ENCODE measurements around the gene OSTC. TPM values are rescaled to one million over a fixed set of nuclear protein-coding genes. Genes with fewer than 3 reads are reported as not detected.

Gene OSTC
- total RNA-seq, 5 donors from 2014 or later (not counting 1 experiment from before 2014, with no cell fraction given) = 25.7 to 56.0 (median 51.1) TPM

GRCh38 chr4:108674356-108674977 is 24.1 kb downstream of the OSTC start:
- Mint-ChIP-seq H3K27ac (no peak overlapping the region), H3K36me3 (peaks cover 24% of the 10 kb centered on the region), H3K27me3 (no peaks in the 10 kb centered on the region), H3K9me3 (no peaks in the 10 kb centered on the region), H3K4me1 (no peaks in the 10 kb centered on the region), H3K4me3 (no peak overlapping the region)
- no peaks in the 10 kb centered on the region for H3K9me3 ChIP-seq
- H3K27ac ChIP-seq (ENCODE audit: low read length) = no peak overlapping the region
- ATAC-seq (replicated peaks in 1 of 4) (no peak), DNase-seq (no peak)
- CTCF ChIA-PET = interaction anchor here in 1 of 2 donors (0.6 kb wide), 1 partner anchor 599 kb away, joined by 3 read pairs; no protein-coding TSS in a partner anchor
- peaks cover 0 to 3% of the 10 kb centered on the region in 2 donors for H3K36me3 ChIP-seq (ENCODE audit: control insufficient read depth in 2 of 2, extremely low read depth in 1 of 2, insufficient read depth in 1 of 2, low read length in 1 of 2)
- no CpG with 5 or more reads among the region's 4 CpGs for WGBS (ENCODE audit: insufficient coverage)
- no peaks in the 10 kb centered on the region for H3K27me3 ChIP-seq (replicated peaks in 1 of 2; ENCODE audit: control insufficient read depth in 2 of 2, extremely low read depth in 1 of 2, insufficient read depth in 2 of 2, low read length in 1 of 2)
- H3K4me1 ChIP-seq (ENCODE audit: control insufficient read depth in 1 of 2, extremely low read depth in 1 of 2, insufficient read depth in 2 of 2, low read length in 2 of 2) = no peaks in the 10 kb centered on the region
- POLR2A ChIA-PET = interaction anchor here in 1 of 2 donors (0.6 to 0.8 kb wide), 2 partner anchors 39 to 1307 kb away, joined by 4 to 6 read pairs; no protein-coding TSS in a partner anchor
- H3K4me3 ChIP-seq (ENCODE audit: control insufficient read depth in 1 of 2, extremely low read depth in 1 of 2, low read length in 1 of 2) = no peak overlapping the region

- no peak overlapping the region for H3K4me3 Mint-ChIP-seq
- Histone ChIP-seq H3K27me3 (replicated peaks in 1 of 2; ENCODE audit: control insufficient read depth in 2 of 2, extremely low read depth in 1 of 2, insufficient read depth in 2 of 2, low read length in 1 of 2) (no peaks in the 10 kb centered on the region), H3K36me3 (ENCODE audit: control insufficient read depth in 2 of 2, extremely low read depth in 1 of 2, insufficient read depth in 1 of 2, low read length in 1 of 2) (no peaks in the 10 kb centered on the region), H3K9me3 (no peaks in the 10 kb centered on the region), H3K4me3 (ENCODE audit: control insufficient read depth in 1 of 2, extremely low read depth in 1 of 2, low read length in 1 of 2) (no peak overlapping the region), H3K4me1 (ENCODE audit: control insufficient read depth in 1 of 2, extremely low read depth in 1 of 2, insufficient read depth in 2 of 2, low read length in 2 of 2) (no peaks in the 10 kb centered on the region), H3K27ac (ENCODE audit: low read length) (no peak overlapping the region)
- H3K4me1 Mint-ChIP-seq = no peaks in the 10 kb centered on the region
- ChIA-PET POLR2A (no interaction called here), CTCF (no interaction called here)
- no peak overlapping the region for H3K27ac Mint-ChIP-seq
- ATAC-seq (replicated peaks in 1 of 4) = no peak
- no peaks in the 10 kb centered on the region for H3K27me3 Mint-ChIP-seq
- DNase-seq = no peak
- H3K36me3 Mint-ChIP-seq = no peaks in the 10 kb centered on the region
- H3K9me3 Mint-ChIP-seq = no peaks in the 10 kb centered on the region
- 89% methylated on average over 4 of the region's 5 CpGs for WGBS (ENCODE audit: insufficient coverage)
Measured at GRCh38 chr4:108681321-108681809, 31.0 kb downstream of the OSTC start.

GRCh38 chr4:108683479-108683878 is 33.1 kb downstream of the OSTC start:
- ATAC-seq (replicated peaks in 1 of 4) = no peak
- POLR2A ChIA-PET = no interaction called here
- CTCF ChIA-PET = no interaction called here

GRCh38 chr4:108685036-108685686 is 34.8 kb downstream of the OSTC start:
- CTCF ChIA-PET = interaction anchor here (0.7 to 1.5 kb wide), 4 partner anchors 8 to 1141 kb away, joined by 3 to 5 read pairs (median 4); no protein-coding TSS in a partner anchor
- no peaks in the 10 kb centered on the region for H3K9me3 ChIP-seq
- H3K9me3 Mint-ChIP-seq = no peaks in the 10 kb centered on the region
- POLR2A ChIA-PET = no interaction called here
- no peak overlapping the region for H3K27ac ChIP-seq (ENCODE audit: low read length)
- no peaks in the 10 kb centered on the region for H3K27me3 ChIP-seq (replicated peaks in 1 of 2; ENCODE audit: control insufficient read depth in 2 of 2, extremely low read depth in 1 of 2, insufficient read depth in 2 of 2, low read length in 1 of 2)
- H3K4me3 Mint-ChIP-seq = no peak overlapping the region
- no peaks in the 10 kb centered on the region for H3K36me3 Mint-ChIP-seq
- no peaks in the 10 kb centered on the region for H3K36me3 ChIP-seq (ENCODE audit: control insufficient read depth in 2 of 2, extremely low read depth in 1 of 2, insufficient read depth in 1 of 2, low read length in 1 of 2)
- peaks cover 0 to 2% (median 0%) of the 10 kb centered on the region in 3 donors for H3K4me1 Mint-ChIP-seq
- H3K4me3 ChIP-seq (ENCODE audit: control insufficient read depth in 1 of 2, extremely low read depth in 1 of 2, low read length in 1 of 2) = no peak overlapping the region
- ATAC-seq (replicated peaks in 1 of 4) (no peak), DNase-seq (no peak)
- WGBS (ENCODE audit: insufficient coverage) = no CpG with 5 or more reads among the region's 4 CpGs
- no peaks in the 10 kb centered on the region for H3K27me3 Mint-ChIP-seq
- H3K27ac Mint-ChIP-seq = no peak overlapping the region
- no peaks in the 10 kb centered on the region for H3K4me1 ChIP-seq (ENCODE audit: control insufficient read depth in 1 of 2, extremely low read depth in 1 of 2, insufficient read depth in 2 of 2, low read length in 2 of 2)

More at GRCh38 chr4:108683479-108683878, 33.1 kb downstream of the OSTC start:
- H3K4me3 ChIP-seq (ENCODE audit: control insufficient read depth in 1 of 2, extremely low read depth in 1 of 2, low read length in 1 of 2) = no peak overlapping the region
- H3K36me3 ChIP-seq (ENCODE audit: control insufficient read depth in 2 of 2, extremely low read depth in 1 of 2, insufficient read depth in 1 of 2, low read length in 1 of 2) = no peaks in the 10 kb centered on the region
- H3K4me1 Mint-ChIP-seq = peaks cover 0 to 2% (median 0%) of the 10 kb centered on the region in 3 donors
- no peaks in the 10 kb centered on the region for H3K36me3 Mint-ChIP-seq
- no peaks in the 10 kb centered on the region for H3K9me3 Mint-ChIP-seq
- no peak overlapping the region for H3K27ac ChIP-seq (ENCODE audit: low read length)
- H3K27ac Mint-ChIP-seq = no peak overlapping the region
- WGBS (ENCODE audit: insufficient coverage) = no CpG with 5 or more reads among the region's 5 CpGs
- no peaks in the 10 kb centered on the region for H3K27me3 Mint-ChIP-seq
- DNase-seq = peak in 1 of 35 experiments; percentile 23
- H3K4me1 ChIP-seq (ENCODE audit: control insufficient read depth in 1 of 2, extremely low read depth in 1 of 2, insufficient read depth in 2 of 2, low read length in 2 of 2) = no peaks in the 10 kb centered on the region
- H3K27me3 ChIP-seq (replicated peaks in 1 of 2; ENCODE audit: control insufficient read depth in 2 of 2, extremely low read depth in 1 of 2, insufficient read depth in 2 of 2, low read length in 1 of 2) = no peaks in the 10 kb centered on the region
- H3K9me3 ChIP-seq = no peaks in the 10 kb centered on the region
- no peak overlapping the region for H3K4me3 Mint-ChIP-seq

DNA sequence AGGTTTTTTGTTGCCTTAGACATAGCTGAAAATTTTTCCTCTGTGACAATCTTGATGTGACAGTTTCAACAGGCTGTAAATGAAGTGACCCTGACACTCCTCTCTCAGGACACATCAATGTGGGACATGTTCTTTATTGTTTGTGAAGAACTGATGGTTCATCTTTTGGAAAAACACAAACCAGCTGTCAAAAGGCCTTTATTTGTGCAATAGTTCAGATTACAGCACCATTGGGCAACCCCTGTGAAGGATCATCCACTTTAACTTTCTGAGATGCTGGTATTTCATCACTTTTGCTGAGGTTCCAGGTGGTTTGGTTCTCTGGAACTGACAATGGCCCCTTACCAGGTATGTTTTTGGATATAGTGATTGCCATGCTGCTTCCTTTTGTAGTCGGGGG is 40.3 kb downstream of the OSTC start:
- no peaks in the 10 kb centered on the region for H3K4me1 ChIP-seq (ENCODE audit: control insufficient read depth in 1 of 2, extremely low read depth in 1 of 2, insufficient read depth in 2 of 2, low read length in 2 of 2)
- Mint-ChIP-seq H3K27me3 (no peaks in the 10 kb centered on the region), H3K36me3 (no peaks in the 10 kb centered on the region), H3K27ac (no peak overlapping the region), H3K9me3 (no peaks in the 10 kb centered on the region), H3K4me3 (no peak overlapping the region), H3K4me1 (peaks cover 0 to 2% (median 0%) of the 10 kb centered on the region in 3 donors)
- no peaks in the 10 kb centered on the region for H3K36me3 ChIP-seq (ENCODE audit: control insufficient read depth in 2 of 2, extremely low read depth in 1 of 2, insufficient read depth in 1 of 2, low read length in 1 of 2)
- DNase-seq (no peak), ATAC-seq (replicated peaks in 1 of 4) (no peak)
- H3K27ac ChIP-seq (ENCODE audit: low read length) = no peak overlapping the region
- ChIA-PET CTCF (interaction anchor here in 1 of 2 donors (0.7 kb wide), 1 partner anchor 14 kb away, joined by 3 read pairs; no protein-coding TSS in a partner anchor), POLR2A (no interaction called here)
- H3K4me3 ChIP-seq (ENCODE audit: control insufficient read depth in 1 of 2, extremely low read depth in 1 of 2, low read length in 1 of 2) = no peak overlapping the region
- WGBS (ENCODE audit: insufficient coverage) = no CpG with 5 or more reads among the region's 1 CpG
- no peaks in the 10 kb centered on the region for H3K27me3 ChIP-seq (replicated peaks in 1 of 2; ENCODE audit: control insufficient read depth in 2 of 2, extremely low read depth in 1 of 2, insufficient read depth in 2 of 2, low read length in 1 of 2)
- no peaks in the 10 kb centered on the region for H3K9me3 ChIP-seq

- ATAC-seq (replicated peaks in 1 of 4) = no peak
- Mint-ChIP-seq H3K4me3 (no peak overlapping the region), H3K27ac (no peak overlapping the region), H3K27me3 (no peaks in the 10 kb centered on the region), H3K9me3 (no peaks in the 10 kb centered on the region), H3K36me3 (no peaks in the 10 kb centered on the region), H3K4me1 (no peaks in the 10 kb centered on the region)
- no peaks in the 10 kb centered on the region for H3K27me3 ChIP-seq (replicated peaks in 1 of 2; ENCODE audit: control insufficient read depth in 2 of 2, extremely low read depth in 1 of 2, insufficient read depth in 2 of 2, low read length in 1 of 2)
- CTCF ChIA-PET = no interaction called here
- no peak overlapping the region for H3K27ac ChIP-seq (ENCODE audit: low read length)
- POLR2A ChIA-PET = no interaction called here
- no peaks in the 10 kb centered on the region for H3K9me3 ChIP-seq
- no peak for DNase-seq
- H3K4me1 ChIP-seq (ENCODE audit: control insufficient read depth in 1 of 2, extremely low read depth in 1 of 2, insufficient read depth in 2 of 2, low read length in 2 of 2) = no peaks in the 10 kb centered on the region
- WGBS (ENCODE audit: insufficient coverage) = 33% methylated on average over 1 of the region's 3 CpGs
- no peaks in the 10 kb centered on the region for H3K36me3 ChIP-seq (ENCODE audit: control insufficient read depth in 2 of 2, extremely low read depth in 1 of 2, insufficient read depth in 1 of 2, low read length in 1 of 2)
- no peak overlapping the region for H3K4me3 ChIP-seq (ENCODE audit: control insufficient read depth in 1 of 2, extremely low read depth in 1 of 2, low read length in 1 of 2)
Measured at GRCh38 chr4:108693211-108693610, 42.8 kb downstream of the OSTC start.

Data from T-cell (primary cell).